Measurements from ENCODE around the gene ERC1.

DNA sequence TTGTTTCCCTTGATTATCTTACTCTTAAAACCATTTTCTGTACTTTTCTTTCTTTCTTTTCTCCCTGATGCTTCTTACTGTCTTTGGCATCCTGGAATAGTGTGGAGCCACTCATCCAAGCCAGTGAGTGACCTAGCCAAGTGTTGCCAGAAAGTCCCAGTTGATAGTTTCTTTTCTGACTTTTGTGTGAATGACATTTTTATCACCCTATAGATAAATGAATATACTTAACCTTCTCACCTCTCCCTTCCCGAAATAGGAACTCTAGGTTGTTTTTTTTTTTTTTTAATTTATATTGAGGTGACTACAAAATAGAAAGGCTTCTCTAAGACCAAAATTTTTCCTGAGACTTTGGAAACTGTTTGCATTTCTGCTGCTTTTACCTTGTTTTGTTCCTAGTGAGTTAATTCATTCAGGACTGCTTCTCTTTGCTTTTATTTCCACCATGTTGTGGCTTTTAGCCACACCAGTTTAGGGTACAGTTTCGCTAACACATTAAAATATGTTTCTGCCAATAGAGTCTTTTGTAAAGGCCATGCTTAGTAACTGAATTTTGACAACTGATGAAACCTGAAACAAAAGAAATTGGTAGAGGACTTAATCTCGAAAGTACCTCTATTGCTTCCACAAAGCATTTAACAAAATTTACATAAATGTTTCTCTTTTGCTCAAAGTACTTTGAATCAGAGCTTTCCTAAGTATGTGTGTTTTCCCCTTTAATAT is 194.6 kb downstream of the ERC1 start:
- no peak for TF ChIP-seq SPI1 (IDR thresholded peaks at IDR 0.05; ENCODE audit: borderline replicate concordance, low read depth)
- TF ChIP-seq GABPA (IDR thresholded peaks at IDR 0.05; ENCODE audit: low read depth) = no peak
- TF ChIP-seq, protein P1, sequence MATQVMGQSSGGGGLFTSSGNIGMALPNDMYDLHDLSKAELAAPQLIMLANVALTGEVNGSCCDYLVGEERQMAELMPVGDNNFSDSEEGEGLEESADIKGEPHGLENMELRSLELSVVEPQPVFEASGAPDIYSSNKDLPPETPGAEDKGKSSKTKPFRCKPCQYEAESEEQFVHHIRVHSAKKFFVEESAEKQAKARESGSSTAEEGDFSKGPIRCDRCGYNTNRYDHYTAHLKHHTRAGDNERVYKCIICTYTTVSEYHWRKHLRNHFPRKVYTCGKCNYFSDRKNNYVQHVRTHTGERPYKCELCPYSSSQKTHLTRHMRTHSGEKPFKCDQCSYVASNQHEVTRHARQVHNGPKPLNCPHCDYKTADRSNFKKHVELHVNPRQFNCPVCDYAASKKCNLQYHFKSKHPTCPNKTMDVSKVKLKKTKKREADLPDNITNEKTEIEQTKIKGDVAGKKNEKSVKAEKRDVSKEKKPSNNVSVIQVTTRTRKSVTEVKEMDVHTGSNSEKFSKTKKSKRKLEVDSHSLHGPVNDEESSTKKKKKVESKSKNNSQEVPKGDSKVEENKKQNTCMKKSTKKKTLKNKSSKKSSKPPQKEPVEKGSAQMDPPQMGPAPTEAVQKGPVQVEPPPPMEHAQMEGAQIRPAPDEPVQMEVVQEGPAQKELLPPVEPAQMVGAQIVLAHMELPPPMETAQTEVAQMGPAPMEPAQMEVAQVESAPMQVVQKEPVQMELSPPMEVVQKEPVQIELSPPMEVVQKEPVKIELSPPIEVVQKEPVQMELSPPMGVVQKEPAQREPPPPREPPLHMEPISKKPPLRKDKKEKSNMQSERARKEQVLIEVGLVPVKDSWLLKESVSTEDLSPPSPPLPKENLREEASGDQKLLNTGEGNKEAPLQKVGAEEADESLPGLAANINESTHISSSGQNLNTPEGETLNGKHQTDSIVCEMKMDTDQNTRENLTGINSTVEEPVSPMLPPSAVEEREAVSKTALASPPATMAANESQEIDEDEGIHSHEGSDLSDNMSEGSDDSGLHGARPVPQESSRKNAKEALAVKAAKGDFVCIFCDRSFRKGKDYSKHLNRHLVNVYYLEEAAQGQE (IDR thresholded peaks at IDR 0.05; ENCODE audit: insufficient replicate concordance, low read depth) = no peak
- TF ChIP-seq, protein P2, sequence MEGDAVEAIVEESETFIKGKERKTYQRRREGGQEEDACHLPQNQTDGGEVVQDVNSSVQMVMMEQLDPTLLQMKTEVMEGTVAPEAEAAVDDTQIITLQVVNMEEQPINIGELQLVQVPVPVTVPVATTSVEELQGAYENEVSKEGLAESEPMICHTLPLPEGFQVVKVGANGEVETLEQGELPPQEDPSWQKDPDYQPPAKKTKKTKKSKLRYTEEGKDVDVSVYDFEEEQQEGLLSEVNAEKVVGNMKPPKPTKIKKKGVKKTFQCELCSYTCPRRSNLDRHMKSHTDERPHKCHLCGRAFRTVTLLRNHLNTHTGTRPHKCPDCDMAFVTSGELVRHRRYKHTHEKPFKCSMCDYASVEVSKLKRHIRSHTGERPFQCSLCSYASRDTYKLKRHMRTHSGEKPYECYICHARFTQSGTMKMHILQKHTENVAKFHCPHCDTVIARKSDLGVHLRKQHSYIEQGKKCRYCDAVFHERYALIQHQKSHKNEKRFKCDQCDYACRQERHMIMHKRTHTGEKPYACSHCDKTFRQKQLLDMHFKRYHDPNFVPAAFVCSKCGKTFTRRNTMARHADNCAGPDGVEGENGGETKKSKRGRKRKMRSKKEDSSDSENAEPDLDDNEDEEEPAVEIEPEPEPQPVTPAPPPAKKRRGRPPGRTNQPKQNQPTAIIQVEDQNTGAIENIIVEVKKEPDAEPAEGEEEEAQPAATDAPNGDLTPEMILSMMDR (IDR thresholded peaks at IDR 0.05; ENCODE audit: insufficient read depth, low read length) = no peak
- TF ChIP-seq POLR2AphosphoS5 (IDR thresholded peaks at IDR 0.05; ENCODE audit: low read depth) = no peak
